Activated CD4-positive, alpha-beta T cell treated with anti-CD3 and anti-CD28 coated beads for 24 hours (primary cell): ENCODE measurements around the gene GARNL3.

Source experiments
- DNase-seq, 2 donors: peaks; one replicate each; pipeline ENCODE4 v3.0.0-alpha.2; 2020; ENCODE audit warnings: low read depth in 2 of 2

GARNL3 gene

DNA sequence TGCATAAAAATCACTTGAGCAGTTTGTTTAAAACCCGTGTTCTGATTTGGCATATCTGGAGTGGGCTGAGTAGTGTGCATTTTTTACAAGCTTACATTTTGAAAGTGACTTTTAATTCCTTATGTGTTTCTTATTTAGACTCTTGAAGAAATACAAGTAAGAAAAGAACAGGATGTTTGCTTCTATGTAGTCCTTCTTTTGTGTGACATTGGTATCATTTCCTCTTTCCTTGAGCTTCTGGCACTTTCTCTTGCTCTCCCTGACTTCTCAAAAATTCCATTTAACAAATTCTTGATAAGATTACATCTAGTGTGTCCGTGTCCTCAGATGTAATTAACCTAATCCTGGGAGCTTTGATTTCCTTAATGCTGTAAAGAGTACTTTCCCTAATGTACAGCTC, 12.5 kb downstream of the GARNL3 start:
- DNase-seq: no peak

DNA sequence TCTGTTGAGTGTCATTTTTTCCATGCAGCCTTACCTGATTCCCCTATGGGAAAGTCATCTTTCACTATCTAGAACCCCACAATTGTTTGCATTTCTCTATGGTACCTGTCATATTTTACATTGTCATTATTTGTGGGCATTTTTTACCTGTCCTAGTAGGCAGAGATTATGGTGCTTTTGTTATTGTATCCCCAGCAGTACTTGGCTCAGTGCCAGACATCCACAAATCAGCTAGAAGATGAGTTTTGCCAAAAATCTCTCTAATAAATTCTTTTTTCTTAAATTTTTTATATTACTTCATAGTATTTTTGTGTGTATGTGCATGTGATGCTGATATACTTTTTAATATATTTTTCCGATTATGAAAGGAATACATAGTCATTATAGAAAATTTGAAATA, 13.2 kb downstream of the GARNL3 start:
- no peak for DNase-seq

DNA sequence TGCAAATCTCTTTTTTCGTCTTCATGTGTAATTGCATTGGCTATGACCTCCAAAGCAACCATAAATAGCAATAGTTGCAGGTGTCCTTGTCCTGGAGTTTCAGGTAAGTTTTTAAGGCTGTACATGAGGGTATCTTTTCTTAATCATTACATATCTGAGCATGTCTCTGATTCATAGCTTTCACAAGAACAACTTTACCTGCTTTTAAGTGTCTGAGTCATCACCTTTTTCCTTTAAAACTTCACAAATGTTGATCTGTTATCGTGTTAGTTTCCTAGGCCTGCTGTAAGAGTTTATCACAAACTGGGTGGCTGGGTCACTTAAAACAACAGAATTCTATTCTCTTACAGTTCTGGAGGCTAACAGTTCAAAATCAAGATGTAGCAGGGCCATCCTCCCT, 13.8 kb downstream of the GARNL3 start:
- DNase-seq: no peak

DNA sequence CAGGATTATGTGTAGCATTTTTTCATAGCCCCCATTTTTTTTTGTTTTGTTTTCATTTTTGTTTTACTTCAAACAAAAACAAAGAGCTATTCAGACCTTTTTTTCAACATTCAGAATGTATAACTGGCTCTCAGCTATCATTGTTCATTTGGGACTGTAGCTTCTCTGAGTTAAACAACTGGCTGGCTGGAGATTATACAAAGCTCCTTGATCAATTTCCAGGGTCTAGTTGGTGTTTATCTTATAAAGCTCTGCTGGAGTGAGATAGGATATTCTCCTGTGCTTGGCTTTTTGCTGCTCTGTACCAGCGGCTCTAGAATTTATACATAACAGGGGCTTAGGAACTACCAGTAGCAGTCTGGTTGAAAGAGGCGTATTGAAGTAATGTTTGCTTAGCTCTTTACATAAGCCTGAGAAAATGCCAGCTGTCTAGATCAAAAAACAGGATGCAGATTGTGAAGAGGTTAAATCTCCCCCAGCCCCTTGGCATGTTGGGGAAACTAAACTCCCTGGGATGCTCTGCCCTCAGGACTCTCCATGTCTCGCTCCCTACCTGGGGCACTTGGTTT, 15.2 kb downstream of the GARNL3 start:
- DNase-seq: no peak

DNA sequence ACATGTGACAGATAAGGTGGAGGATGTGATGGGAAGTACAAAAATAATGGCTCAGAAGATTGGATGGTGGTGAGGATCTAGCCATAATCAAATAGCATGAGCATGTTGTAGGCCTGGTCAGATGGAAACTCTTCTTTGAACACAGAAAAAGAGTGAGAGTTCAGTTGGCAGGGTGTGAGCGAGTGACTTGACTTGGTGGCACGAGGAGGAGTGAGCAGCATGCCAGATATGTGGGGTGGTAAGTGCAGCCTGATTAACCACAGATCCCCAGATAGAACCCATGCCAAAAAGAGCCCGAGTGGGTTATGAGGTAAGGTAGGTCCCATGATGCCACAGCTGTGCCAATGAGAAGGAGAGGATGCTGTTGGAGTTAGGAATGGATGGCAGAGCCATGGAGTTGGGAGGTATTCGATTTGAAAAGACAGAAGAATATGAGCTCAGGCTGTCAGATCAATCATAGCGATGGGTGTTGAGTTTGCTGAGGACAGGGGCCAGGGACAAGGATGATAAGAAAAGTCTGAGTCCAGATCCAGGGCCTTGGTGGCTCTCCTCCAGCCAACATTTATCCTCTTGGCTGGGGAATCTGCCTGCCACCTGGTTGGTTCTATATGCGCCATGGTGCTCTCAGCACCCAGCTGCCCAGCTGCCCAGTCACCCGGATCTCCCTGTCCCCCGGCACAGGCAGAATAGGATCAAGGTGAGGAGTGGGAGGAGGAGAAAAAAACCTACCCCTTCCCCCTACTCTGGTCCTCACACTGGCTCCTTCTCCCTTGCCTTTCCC, 16.5 kb downstream of the GARNL3 start:
- no peak for DNase-seq

DNA sequence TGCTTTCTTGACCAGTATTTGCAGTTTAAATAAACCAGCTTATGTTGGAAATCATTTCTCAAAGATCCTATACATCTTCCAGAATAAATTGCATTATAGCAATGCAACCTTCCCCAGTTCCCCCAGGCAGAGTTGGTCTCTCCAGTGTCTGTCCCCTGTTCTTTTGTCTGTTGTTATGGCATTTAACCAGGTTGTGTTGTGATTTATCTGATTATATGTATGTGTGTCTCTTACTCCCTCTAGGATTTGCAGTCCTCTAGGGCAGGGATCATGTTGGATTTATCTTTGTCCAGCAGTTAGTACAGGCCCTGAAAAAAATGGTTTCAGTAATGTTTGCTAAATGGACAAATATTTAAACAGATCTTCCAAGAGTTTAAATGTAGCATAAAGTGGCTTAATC, 17.3 kb downstream of the GARNL3 start:
- DNase-seq: no peak

DNA sequence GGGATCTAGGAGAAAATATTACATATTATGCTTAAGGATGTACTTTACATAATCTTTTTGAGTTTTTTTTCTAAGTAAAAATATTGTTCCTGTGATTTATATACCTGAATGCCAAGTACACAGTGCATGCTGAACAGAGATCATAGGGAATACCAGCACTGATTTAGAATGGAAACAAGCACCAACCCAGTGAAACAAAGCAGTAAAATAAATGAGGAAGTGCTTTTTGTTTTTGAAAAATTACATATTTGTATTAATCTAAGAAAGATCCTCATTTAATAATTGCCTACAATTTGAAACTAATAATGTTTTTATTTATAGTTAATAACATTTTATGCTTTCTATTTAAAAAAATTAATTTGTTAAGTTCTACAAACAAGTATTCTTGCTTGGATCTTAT, 18.0 kb downstream of the GARNL3 start:
- no peak for DNase-seq

DNA sequence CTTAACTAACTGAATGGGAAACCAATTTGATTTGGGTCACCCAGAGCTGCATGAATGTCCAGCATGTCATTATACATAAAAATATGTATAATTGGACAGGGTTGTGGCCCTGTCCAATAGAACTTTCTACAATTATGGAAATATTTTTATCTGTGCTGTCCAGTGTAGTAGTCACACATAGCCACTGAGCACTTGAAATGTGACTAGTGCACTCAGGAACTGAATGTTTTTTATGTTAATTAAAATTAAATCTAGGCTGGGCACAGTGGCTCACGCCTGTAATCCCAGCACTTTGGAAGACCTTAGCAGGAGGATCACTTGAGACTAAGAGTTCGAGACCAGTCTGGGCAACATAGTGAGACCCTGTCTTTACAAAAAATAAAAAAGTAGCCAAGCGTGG, 18.6 kb downstream of the GARNL3 start:
- no peak for DNase-seq

DNA sequence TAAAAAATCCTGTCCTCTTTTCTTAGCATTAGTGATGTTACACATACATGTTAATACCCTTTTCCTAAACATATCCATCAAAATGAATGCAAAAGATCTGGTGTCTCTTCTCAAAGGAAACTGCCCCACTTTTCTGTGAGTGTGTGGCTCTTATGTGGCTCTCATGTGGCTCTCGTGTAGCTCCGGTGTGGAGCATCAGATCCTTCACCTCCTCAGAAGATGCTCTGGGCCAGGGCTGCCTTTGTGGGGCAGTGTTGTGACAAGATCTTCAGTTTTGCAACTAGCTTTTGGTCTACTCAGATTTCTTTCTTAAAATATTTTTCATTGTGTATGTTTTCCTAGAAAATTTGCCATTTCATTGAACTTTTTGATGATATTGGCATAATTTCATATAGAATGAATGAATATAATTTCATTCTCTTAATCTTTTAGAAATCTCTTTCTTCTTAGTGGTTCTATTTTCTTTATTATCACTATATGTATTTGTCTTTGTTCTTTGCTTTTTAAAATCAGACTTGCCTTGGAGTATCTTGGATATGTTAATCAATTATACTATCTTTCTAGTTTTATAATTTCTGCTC, 19.4 kb downstream of the GARNL3 start:
- no peak for DNase-seq

DNA sequence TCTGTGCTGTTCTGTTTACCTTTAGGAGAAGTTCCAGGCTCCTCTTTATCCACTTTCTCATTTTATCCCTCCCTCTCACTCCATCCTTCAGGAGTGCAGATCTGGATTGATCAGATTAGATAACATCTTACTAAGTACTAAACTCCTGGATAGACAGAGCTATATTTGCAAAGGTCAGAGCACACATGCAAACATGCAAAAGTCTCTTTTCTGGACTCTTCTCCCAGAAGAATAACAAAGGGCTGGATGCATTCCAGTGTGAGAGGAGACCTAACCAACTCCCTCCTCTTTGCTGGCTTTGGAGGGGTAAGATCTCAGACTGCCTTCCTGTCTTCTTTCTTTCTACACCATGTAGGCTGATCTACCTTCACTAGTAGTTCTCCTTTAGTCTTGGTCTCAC, 21.4 kb downstream of the GARNL3 start:
- no peak for DNase-seq

DNA sequence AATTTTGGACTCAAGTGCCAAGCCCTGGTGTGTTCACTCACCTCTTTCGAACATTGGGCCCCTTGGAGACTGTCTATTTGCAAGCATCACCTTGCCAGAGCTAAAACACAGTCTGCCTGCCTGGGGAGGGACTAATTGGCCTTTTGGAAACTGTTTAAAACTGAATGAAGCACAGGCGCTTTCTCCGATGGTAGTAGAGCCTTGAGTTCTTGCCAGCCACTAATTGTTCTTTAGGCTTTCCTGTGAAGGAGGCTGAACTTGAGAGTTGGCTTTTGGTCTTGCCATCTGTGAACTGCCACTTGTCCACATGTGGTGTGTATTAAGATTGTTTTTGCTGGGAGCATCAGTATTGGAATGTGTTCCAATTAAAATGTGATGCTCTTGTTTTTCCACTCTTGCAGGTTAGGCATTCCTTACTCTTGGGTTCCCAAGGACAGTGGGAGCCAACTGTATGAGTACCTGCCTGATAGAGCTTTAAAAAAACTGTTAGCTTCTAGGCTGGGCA, 26.0 kb downstream of the GARNL3 start:
- DNase-seq: no peak

DNA sequence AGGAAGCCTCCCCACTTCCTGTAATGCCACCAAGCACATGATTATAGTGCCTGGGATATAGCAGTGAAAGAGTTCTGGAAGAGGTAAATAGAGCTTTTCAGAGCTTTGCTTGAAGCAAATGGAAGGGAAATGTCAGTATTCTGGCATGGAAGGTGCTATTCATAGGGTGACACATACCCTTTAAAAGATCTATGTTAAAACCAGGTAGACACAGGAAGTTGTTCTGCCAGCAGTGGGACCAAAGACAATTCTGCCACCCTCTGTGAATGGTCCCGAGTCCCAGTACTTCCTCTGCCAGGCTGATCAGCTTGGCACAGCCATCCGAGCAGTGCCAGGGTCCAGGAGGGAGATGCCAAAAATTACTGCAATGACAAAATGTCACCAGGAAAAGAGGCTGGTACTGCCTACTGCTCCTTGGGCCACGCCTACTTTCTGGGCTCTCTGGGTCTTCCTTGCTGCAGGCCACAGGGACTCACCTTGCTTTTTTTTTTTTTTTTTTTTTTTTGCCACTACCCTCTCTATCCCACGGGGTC, 26.7 kb downstream of the GARNL3 start:
- DNase-seq: no peak

DNA sequence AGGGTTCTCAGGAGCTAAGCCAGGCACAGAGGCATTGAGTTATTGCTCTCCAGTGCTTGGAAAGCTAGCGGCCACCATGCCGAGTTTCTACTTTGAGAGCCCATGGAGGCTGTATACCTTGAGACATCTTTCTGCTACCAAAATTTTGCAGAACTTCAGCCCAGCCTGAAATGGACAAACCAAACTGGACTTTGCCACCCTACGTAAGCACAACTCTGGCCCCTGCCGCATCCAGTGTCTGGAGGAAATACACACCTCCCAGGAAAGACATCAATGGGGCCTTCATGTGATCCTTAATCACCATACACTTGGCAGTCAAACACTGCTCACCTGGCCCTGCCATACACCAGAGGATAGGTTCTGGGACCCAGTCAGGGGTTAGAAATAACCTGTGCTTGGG, 27.8 kb downstream of the GARNL3 start:
- DNase-seq: no peak

DNA sequence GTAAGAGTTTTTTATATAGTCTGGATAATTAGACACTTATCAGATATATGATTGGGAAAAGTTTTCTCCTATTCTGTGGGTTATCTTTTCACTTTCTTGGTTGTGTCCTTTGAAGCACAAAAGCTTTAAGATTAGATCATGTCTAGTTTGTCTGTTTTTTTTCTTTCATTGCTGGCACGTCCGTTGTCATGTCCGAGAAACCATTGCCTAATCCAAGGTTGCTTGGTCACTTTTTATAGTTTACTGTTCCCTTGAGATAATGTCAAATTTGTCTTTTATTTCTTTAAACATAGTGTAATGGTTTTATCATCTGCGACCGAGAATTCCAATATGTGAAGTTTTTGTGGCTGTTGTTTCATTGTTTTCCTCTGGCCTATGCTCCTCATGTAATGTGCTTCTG, 28.8 kb downstream of the GARNL3 start:
- DNase-seq: no peak

DNA sequence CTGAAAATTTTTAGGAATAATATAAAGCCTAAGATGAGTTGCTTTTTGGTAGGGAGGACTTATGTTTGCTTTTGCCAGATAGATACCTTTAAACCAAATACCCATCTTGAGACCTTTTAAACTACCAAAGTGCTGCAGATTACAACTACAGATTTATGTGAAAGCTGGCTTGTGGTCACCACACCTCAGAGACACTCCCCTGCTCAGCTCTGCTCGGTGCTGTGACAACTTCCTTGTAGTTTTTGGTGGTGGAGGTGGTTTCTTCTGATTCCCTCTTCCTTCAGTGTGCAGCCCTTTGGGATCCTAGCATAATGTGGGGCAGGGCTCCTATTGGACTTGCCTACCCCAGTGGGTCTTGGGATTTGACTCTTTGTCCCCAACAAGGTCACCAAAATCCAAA, 29.2 kb downstream of the GARNL3 start:
- DNase-seq: no peak

DNA sequence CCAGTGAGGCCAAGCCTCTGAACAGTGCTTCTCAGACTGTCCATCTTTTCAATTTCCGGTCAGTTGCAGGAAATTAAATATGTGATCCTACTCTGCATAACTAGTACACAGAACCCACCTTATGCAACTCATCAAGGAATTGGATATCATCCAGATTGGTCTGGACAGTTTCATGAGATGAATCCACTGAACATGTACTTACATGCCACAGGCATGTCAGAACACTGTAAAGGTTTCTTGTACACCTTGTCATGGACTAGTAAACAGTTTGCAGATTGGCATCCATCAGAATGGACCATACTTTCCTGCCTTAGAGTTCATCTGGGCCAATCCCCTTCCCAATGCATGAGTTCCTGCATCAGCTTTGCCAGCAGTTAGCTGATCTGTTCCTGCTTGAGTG, 30.4 kb downstream of the GARNL3 start:
- DNase-seq: no peak

DNA sequence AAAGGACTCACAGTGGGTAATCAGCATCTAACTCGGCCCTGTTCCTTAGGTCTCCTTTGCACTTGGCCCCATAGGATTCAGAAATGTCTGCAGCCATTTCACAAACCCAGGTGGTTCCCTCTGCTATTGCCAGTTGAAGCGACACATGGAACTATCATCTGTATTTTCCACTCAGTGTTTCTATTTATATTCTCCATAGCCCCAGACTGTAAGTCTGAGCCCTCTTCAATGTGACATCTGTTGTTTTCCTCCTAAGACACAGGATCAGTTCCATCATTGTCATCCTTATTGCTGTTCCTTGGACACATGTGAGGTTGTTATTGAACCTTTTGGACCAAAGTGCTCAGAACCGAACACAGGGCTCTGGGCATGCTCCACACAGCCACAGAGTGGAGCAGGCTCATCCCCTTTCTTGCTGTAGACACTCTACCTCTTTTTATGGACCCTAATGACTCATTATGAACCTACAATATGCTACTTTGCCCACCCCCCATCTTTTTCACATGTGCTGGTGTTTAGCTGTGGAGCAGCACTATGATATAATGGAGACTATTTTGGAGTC, 36.4 kb downstream of the GARNL3 start:
- no peak for DNase-seq

DNA sequence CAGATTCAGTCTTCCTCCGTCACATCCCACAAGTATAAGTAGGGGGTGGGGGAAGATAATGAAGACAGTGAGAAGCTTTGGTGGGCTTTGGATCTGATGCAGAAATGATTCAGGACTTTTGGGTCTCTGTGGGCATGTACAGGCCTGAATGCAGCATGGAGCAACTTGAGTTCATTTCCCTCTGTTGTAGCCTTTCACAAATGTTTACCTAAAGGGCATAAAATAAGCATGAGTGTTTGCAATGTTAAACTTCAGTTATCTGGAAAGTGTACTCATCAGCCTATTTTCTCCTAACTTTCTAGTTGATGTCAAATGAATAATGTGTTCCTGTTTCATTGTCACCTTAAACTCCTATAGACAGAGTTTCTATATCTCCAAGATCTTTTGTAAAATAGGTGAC, 39.3 kb downstream of the GARNL3 start:
- DNase-seq: no peak

DNA sequence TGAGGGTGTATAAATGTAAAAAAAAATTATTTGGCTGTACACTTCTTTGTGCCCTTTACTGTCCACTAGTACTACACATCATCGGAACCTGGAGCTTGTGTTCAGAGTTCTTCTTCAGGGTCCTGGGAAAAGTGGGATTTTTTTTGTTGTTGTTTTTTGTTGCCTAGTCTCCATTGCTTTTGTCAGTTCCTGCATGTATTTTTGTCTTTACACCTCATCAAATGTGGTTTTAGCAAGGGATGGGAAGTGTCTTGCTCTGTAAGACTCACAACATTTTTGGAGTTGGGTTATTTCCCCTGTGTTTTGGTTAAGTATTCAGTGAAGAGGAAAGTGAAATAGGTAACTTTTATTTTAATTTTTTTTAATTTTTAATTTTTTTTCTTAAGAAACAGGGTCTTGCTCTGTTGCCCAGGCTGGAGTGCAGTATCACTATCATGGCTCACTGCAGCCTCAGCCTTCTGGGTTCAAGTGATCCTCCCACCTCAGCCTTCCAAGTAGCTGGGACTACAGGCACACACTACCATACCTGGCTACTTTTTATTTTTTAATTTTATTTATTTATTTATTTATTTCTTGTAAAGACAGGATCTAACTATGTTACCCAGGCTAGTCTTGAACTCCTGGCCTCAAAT, 40.7 kb downstream of the GARNL3 start:
- DNase-seq: no peak

DNA sequence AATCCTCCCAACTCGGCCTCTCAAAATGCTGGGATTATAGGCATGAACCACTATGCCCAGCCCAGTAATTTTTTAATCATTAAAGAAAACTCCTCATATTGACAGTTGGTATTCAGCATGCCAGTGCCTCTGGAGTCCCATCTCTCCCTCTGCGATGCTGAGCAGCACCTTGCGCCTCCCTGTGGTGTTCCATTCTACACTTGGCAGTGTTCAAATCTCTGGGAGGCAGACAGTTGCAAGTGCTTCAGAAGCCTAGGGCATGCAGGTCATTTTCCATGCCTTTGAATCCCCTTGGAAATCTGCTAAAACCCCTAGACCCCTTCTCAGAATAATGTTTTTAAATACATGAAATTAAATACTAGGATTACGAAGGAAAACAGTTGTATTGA, 41.3 kb downstream of the GARNL3 start:
- no peak for DNase-seq

DNA sequence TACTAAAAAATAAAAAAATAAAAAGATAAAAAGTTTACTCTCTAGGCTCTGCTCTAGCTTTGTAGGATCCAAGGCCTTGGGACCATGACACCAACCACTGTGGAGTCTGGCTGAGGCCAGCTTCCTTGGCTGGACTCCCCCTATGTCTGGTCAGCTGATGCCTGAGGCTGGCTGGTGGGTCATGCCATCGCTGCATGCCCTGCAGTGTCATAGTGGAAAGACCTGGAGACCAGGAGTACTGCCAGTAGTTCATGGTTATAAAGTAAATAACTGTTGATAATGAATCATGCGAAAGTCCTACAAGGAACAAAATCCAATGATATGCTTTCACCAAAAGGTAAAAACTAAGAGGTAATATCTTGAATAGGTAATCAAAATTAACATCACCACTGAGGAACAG, 43.2 kb downstream of the GARNL3 start:
- no peak for DNase-seq
